Right lung (tissue), 10 donors: ENCODE measurements around the gene TOR1A. TPM values are rescaled to one million over a fixed set of nuclear protein-coding genes. Genes with fewer than 3 reads are reported as not detected.

ENCODE experiments used
- DNase-seq, 2 donors: peaks; one replicate each; pipeline ENCODE4 v3.0.0-alpha.2; 2013
- long read RNA-seq, 8 donors: transcript quantifications; one replicate each; lab custom pipeline, GENCODE V29; 2026
- polyA plus RNA-seq, 5 donors: library from polyadenylated mRNA; unstranded; fragments of 120-200 nt; gene quantifications; one replicate each; pipeline versions ENCODE4 v1.2.1 to v1.2.3, GENCODE V29; 2013; ENCODE audit warnings: inconsistent platforms in 1 of 5, low replicate concordance in 1 of 5; ENCODE audit not compliant: insufficient read length in 5 of 5, insufficient read depth in 1 of 5

The TOR1A gene, protein sequence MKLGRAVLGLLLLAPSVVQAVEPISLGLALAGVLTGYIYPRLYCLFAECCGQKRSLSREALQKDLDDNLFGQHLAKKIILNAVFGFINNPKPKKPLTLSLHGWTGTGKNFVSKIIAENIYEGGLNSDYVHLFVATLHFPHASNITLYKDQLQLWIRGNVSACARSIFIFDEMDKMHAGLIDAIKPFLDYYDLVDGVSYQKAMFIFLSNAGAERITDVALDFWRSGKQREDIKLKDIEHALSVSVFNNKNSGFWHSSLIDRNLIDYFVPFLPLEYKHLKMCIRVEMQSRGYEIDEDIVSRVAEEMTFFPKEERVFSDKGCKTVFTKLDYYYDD
- 10 to 100 TPM; 38.1 to 44.4 (median 38.9) TPM for polyA plus RNA-seq
- long read RNA-seq, donor 1, transcript TOR1A-201 (5 exons, 2,076 nt) = major isoform, 14 of 21 reads
- long read RNA-seq, donor 1, transcript TOR1A-202 (2 exons, 1,668 nt) = minor isoform, 7 of 21 reads
- long read RNA-seq, donor 1, partial matches to known transcripts = 0 of 21 reads
- long read RNA-seq, donor 1, other reads (novel, unspliced or antisense) = 0 of 21 reads
- long read RNA-seq, donor 2, transcript TOR1A-201 (5 exons, 2,076 nt) = major isoform, 8 of 9 reads
- long read RNA-seq, donor 2, partial matches to known transcripts = 0 of 9 reads
- long read RNA-seq, donor 2, other reads (novel, unspliced or antisense) = 0 of 9 reads
- long read RNA-seq, donor 3, transcript TOR1A-201 (5 exons, 2,076 nt) = major isoform, 7 of 11 reads
- long read RNA-seq, donor 3, partial matches to known transcripts = 0 of 11 reads
- long read RNA-seq, donor 3, other reads (novel, unspliced or antisense) = 0 of 11 reads
- long read RNA-seq, donor 4, transcript TOR1A-201 (5 exons, 2,076 nt) = major isoform, 6 of 9 reads
- long read RNA-seq, donor 4, partial matches to known transcripts = 0 of 9 reads
- long read RNA-seq, donor 4, other reads (novel, unspliced or antisense) = 0 of 9 reads
- long read RNA-seq, donor 5, transcript TOR1A-201 (5 exons, 2,076 nt) = major isoform, 18 of 30 reads
- long read RNA-seq, donor 5, partial matches to known transcripts = 10 of 30 reads
- long read RNA-seq, donor 5, other reads (novel, unspliced or antisense) = 0 of 30 reads
- long read RNA-seq, donor 6, transcript TOR1A-201 (5 exons, 2,076 nt) = major isoform, 21 of 22 reads
- long read RNA-seq, donor 6, partial matches to known transcripts = 0 of 22 reads
- long read RNA-seq, donor 6, other reads (novel, unspliced or antisense) = 0 of 22 reads
- long read RNA-seq, donor 7, transcript TOR1A-201 (5 exons, 2,076 nt) = major isoform, 14 of 24 reads
- long read RNA-seq, donor 7, partial matches to known transcripts = 10 of 24 reads
- long read RNA-seq, donor 7, other reads (novel, unspliced or antisense) = 0 of 24 reads
- long read RNA-seq, donor 8, transcript TOR1A-201 (5 exons, 2,076 nt) = major isoform, 9 of 9 reads
- long read RNA-seq, donor 8, partial matches to known transcripts = 0 of 9 reads
- long read RNA-seq, donor 8, other reads (novel, unspliced or antisense) = 0 of 9 reads

- peak; percentile 88 to 91 for DNase-seq
Measured at GRCh38 chr9:129823935-129824601, at the start of gene TOR1A. Gene TOR1A, minus strand, starts transcription at chr9:129824136. Its CDS starts 51 bp downstream, at chr9:129824085.

- no peak for DNase-seq
Measured at GRCh38 chr9:129871046-129871445, 47.1 kb upstream of the TOR1A start.

- DNase-seq = no peak
Measured at GRCh38 chr9:129869585-129870501, 45.9 kb upstream of the TOR1A start.

DNA sequence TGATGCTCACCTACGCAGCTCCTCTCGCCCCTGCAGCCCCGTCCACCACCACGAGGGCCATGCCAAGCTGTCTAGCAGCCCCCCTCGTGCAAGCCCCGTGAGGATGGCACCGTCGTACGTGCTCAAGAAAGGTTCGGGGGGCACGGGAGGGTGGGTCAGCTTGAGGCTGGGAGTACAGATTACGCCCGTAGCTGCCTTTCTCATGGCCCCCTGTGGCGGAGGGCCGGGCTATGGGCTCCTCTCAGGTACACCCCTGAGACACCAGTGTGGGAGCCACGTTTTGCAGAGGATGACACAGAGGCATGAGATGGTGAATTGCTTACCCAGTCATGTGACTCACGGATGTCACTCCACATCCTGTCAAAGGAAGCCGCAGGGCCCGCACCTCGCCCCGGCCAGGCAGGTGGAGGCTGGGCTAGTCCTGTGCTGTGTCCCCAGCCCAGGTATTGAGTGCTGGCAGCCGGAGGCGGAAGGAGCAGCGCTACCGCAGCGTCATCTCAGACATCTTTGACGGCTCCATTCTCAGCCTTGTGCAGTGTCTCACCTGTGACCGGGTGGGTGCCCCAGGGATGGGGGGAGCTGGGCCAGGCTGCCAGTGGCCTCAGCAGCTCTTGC is 45.0 kb upstream of the TOR1A start:
- DNase-seq = no peak

- no peak for DNase-seq
Measured at GRCh38 chr9:129868023-129868871, 44.3 kb upstream of the TOR1A start.

DNA sequence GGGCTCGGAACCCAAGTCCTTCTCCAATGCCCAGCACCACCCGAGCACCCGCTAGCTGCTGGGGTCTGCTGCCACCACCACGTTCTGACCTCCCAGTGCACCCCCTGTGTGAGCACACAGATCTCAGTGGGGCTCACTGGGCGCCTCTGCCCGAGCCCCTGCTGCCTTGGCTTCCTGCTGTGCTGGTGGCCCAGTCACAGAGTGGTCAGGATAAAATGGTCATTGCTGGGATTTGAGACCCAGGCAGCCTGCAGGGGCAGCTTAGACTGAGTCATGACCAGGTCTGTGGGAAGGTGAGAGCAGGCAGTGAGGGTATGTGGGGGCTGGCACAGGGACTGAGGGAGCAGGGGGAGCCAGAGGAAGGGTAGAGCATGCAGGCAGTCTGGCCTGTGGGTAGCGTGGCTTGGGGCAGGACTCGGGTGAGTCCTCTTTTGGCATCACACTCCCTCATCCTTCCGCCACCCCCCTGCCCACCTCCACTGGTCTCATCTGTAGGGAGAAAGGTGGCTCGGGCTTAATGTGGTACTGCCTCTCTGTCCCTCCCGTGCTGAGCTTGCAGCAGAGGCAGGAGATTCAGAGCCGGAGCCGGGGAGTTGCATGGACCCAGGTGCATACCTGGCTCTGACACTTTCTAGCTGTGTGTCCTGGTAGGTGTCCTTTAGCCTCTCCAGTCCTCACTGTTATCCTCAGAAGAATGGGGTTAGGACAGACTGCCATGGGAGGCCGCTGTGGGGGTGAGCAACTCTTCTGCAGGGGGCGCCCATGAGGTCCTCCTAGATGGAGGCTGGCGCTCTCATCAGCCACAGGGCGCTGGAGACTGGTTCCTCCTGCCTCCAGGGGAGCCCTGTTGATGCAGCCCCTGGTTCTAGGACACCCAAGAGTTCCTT is 43.4 kb upstream of the TOR1A start:
- DNase-seq = no peak

GRCh38 chr9:129866394-129867135 is 42.6 kb upstream of the TOR1A start:
- no peak for DNase-seq

- DNase-seq = no peak
Measured at GRCh38 chr9:129865668-129866320, 41.9 kb upstream of the TOR1A start.

GRCh38 chr9:129864991-129865647 is 41.2 kb upstream of the TOR1A start:
- DNase-seq = no peak

- DNase-seq = no peak
Measured at GRCh38 chr9:129863059-129863690, 39.2 kb upstream of the TOR1A start.

- no peak for DNase-seq
Measured at GRCh38 chr9:129861447-129861827, 37.5 kb upstream of the TOR1A start.

GRCh38 chr9:129860653-129861446 is 36.9 kb upstream of the TOR1A start:
- no peak for DNase-seq

- DNase-seq = no peak
Measured at GRCh38 chr9:129858167-129858962, 34.4 kb upstream of the TOR1A start.
